GM20000 (cell line): ENCODE measurements around the gene ZNF749.

ENCODE experiments used
- DNase-seq: peaks from one replicate; pipeline ENCODE4 v3.0.0; 2012; ENCODE audit warnings: low spot score
- TF ChIP-seq, protein P1 (sequence below): IDR thresholded peaks from 2 replicates; pipeline ENCODE4 v1.5.1; 2012; ENCODE audit warnings: mild to moderate bottlenecking, control low read depth; ENCODE audit errors: extremely low read depth, missing control alignments

Gene ZNF749

DNA sequence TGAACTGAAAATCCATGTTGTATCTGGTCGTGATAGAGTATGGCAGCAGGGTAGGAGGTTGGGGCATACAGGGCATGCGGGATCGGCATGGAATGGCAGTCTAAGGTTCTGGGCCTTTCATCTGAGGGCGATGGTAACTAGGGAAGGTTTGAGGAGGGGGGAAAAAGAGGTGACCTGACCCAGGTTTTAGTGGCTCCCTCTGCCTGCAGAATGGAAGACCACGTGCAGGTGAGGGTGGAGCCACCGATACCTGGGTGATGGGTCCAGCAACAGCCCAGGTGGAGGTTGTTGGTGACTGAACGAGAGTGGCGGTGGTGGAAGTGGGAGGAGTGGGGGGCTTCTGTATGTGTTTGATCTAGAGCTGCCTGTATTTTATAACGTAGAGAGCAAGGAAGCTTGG is 3.8 kb downstream of the ZNF749 start:
- no peak for DNase-seq

GRCh38 chr19:57441979-57442752 is 7.0 kb downstream of the ZNF749 start:
- TF ChIP-seq, protein P1, sequence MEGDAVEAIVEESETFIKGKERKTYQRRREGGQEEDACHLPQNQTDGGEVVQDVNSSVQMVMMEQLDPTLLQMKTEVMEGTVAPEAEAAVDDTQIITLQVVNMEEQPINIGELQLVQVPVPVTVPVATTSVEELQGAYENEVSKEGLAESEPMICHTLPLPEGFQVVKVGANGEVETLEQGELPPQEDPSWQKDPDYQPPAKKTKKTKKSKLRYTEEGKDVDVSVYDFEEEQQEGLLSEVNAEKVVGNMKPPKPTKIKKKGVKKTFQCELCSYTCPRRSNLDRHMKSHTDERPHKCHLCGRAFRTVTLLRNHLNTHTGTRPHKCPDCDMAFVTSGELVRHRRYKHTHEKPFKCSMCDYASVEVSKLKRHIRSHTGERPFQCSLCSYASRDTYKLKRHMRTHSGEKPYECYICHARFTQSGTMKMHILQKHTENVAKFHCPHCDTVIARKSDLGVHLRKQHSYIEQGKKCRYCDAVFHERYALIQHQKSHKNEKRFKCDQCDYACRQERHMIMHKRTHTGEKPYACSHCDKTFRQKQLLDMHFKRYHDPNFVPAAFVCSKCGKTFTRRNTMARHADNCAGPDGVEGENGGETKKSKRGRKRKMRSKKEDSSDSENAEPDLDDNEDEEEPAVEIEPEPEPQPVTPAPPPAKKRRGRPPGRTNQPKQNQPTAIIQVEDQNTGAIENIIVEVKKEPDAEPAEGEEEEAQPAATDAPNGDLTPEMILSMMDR, result no peak

More for the DNA sequence above, 3.8 kb downstream of the ZNF749 start:
- TF ChIP-seq, protein P1, result no peak

GRCh38 chr19:57443121-57443696 is 8.1 kb downstream of the ZNF749 start:
- TF ChIP-seq, protein P1, result no peak
- no peak for DNase-seq

More at GRCh38 chr19:57441979-57442752, 7.0 kb downstream of the ZNF749 start:
- no peak for DNase-seq

GRCh38 chr19:57452307-57452706 is 17.2 kb downstream of the ZNF749 start:
- no peak for DNase-seq
- TF ChIP-seq, protein P1, result no peak

DNA sequence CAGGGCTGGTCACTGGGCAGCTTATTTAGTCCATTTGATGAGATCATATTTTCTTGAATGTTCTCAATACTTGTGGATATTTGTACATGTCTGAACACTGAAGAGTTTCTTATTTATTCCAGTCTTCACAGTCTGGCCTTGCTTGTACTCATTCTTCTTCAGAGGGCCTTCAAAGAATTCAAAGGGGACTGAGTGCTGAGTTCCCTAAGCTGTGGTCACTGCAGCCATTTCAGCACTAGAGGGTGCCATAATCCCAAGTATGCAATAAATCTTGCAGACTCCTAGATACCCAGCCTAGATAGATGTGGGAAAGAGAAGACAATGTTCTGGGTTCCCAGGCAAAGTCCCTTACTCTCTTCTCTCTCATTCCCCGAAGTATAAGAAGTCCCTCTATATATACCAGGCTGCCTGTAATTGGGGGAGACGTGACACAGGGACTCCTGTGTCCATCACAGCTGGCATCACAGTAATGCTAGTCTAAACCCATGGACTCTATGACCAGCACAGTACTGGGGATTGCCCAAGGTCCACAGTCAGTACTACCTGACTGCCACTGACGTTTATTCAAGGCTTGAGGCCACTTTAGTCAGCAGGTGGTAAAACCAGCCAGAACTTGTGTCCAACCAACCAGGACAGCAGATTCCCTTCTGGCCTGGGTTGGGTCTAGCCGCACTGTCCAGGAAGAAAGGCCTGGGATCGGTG is 30.7 kb downstream of the ZNF749 start:
- TF ChIP-seq, protein P1, result peak; percentile 37
- peak; percentile 25 for DNase-seq

DNA sequence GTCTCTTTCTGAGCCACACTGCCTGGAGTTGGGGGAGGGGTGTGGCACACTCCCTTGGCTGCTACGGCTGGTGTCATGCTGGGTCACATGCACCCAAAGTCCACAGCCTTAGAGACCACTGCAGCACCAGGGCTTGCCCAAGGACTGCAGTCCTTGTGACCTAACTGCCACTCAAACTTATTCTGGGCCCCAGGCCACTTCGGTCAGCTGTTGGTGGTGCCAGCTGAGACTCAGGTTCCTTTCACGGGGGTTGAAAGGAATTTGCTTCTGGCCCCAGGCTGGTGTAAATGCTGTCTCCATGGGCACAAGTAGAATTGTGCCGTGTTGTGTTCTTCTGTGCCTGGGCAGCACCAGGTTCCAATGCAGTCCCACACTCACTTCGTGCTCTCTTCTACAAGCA is 31.4 kb downstream of the ZNF749 start:
- no peak for DNase-seq
- TF ChIP-seq, protein P1, result no peak

- no peak for DNase-seq
- TF ChIP-seq, protein P1, result no peak
Measured at GRCh38 chr19:57473646-57474045, 38.5 kb downstream of the ZNF749 start.
